Endothelial cell of umbilical vein (primary cell): Measurements from ENCODE around the gene MAP2K5. TPM values are rescaled to one million over a fixed set of nuclear protein-coding genes. Genes with fewer than 3 reads are reported as not detected.

Experiments used
- BruUV-seq: library from RNA; stranded (reverse); fragments of 400-500 nt; replicated peaks from 2 replicates; lab custom pipeline; 2021; lab: Mats Ljungman, UMichigan
- CTCF ChIA-PET: fragments of 300-600, 350-600 bp; sonication (Branson Sonifier 250); formaldehyde crosslinking; loops from one replicate; lab custom pipeline; 2021; ENCODE audit warnings: antibody characterized with exemption, inconsistent platforms; lab: Charles Lee
- POLR2A ChIA-PET: fragments of 300-600, 350-600 bp; sonication (Branson Sonifier 250); formaldehyde crosslinking; loops from one replicate; lab custom pipeline; 2021; ENCODE audit warnings: antibody characterized with exemption, inconsistent platforms; lab: Charles Lee
- DNase-seq: peaks from one replicate; pipeline ENCODE4 v3.0.0-alpha.2; 2011; ENCODE audit warnings: low read depth, low spot score
- FAIRE-seq: peaks from 2 replicates; lab custom pipeline; 2011; peaks lifted over from hg19 to GRCh38; lab: Jason Lieb, UNC
- H2AFZ ChIP-seq: 2 replicates; pipeline ENCODE4 v1.6.0; 2012; ENCODE audit warnings: low read depth, low read length, control low read depth, inconsistent platforms
- H3K27ac ChIP-seq: 2 replicates; pipeline ENCODE4 v1.5.1; 2011; ENCODE audit warnings: low read depth, mild to moderate bottlenecking, control low read depth, low read length, moderate library complexity; ENCODE audit not compliant: insufficient read depth
- H3K27me3 ChIP-seq, 2 experiments: 2 replicates each; pipeline versions ENCODE4 v1.6.0 to v1.6.1; 2011; ENCODE audit warnings: low read length in 2 of 2, mixed read lengths in 1 of 2; ENCODE audit not compliant: control insufficient read depth in 2 of 2, insufficient read depth in 2 of 2
- H3K36me3 ChIP-seq, 2 experiments: 2 replicates in 1 of 2; 3 replicates in 1 of 2; pipeline ENCODE4 v1.5.1; 2011; ENCODE audit warnings: low read length in 2 of 2, mild to moderate bottlenecking in 1 of 2, moderate library complexity in 1 of 2; ENCODE audit not compliant: control insufficient read depth in 2 of 2, insufficient read depth in 2 of 2; ENCODE audit errors: extremely low read depth in 1 of 2
- H3K4me1 ChIP-seq: 3 replicates; pipeline ENCODE4 v1.5.1; 2011; ENCODE audit warnings: mild to moderate bottlenecking, low read length; ENCODE audit not compliant: control insufficient read depth, insufficient read depth; ENCODE audit errors: extremely low read depth
- H3K4me2 ChIP-seq: 2 replicates; pipeline ENCODE4 v1.6.1; 2011; ENCODE audit warnings: low read length, control low read depth, mixed read lengths; ENCODE audit not compliant: insufficient read depth
- H3K4me3 ChIP-seq, 3 experiments: fragments of 200-600 bp in 1 of 3; sonication (generic), shearing (Covaris generic) in 1 of 3; replicated peaks in 1 of 3; 2 replicates each; pipeline ENCODE4 v1.5.1; 2011 to 2016; ENCODE audit warnings: control low read depth in 3 of 3, low read length in 3 of 3, mild to moderate bottlenecking in 2 of 3, inconsistent platforms in 1 of 3, low read depth in 1 of 3, moderate library complexity in 1 of 3; ENCODE audit not compliant: insufficient read depth in 1 of 3
- H3K79me2 ChIP-seq: 2 replicates; pipeline ENCODE4 v1.6.0; 2012; ENCODE audit warnings: low read length, inconsistent platforms; ENCODE audit not compliant: control insufficient read depth, insufficient read depth
- H3K9ac ChIP-seq: replicated peaks from 2 replicates; pipeline ENCODE3; 2011; ENCODE audit warnings: low read length, control low read depth; ENCODE audit not compliant: insufficient read depth; ENCODE audit errors: extremely low read depth
- H3K9me1 ChIP-seq: replicated peaks from 3 replicates; pipeline ENCODE4 v1.6.0; 2011; ENCODE audit warnings: mild to moderate bottlenecking, low read length; ENCODE audit not compliant: control insufficient read depth, insufficient read depth; ENCODE audit errors: extremely low read depth
- H3K9me3 ChIP-seq: replicated peaks from 2 replicates; pipeline ENCODE4 v1.5.1; 2012; ENCODE audit warnings: low read length, inconsistent platforms; ENCODE audit not compliant: control insufficient read depth, insufficient read depth
- H4K20me1 ChIP-seq: replicated peaks from 2 replicates; pipeline ENCODE3; 2011; ENCODE audit warnings: mild to moderate bottlenecking, low read length; ENCODE audit not compliant: control insufficient read depth, insufficient read depth; ENCODE audit errors: extremely low read depth
- CTCF ChIP-seq, 2 donors: IDR thresholded peaks; 1 replicate in 1 of 2; 2 replicates in 1 of 2; pipeline ENCODE4 v1.5.1; 2011; ENCODE audit warnings: low read length in 2 of 2, mild to moderate bottlenecking in 2 of 2, moderate library complexity in 2 of 2, control low read depth in 1 of 2, inconsistent platforms in 1 of 2, low read depth in 1 of 2; ENCODE audit not compliant: insufficient read depth in 1 of 2; ENCODE audit errors: extremely low read depth in 1 of 2
- EZH2 ChIP-seq: IDR thresholded peaks from 2 replicates; pipeline ENCODE4 v1.6.1; 2012; ENCODE audit warnings: borderline replicate concordance, low read depth, mild to moderate bottlenecking, moderate library complexity, low read length, inconsistent platforms; ENCODE audit not compliant: severe bottlenecking
- FOS ChIP-seq: IDR thresholded peaks from 2 replicates; pipeline ENCODE4 v1.6.1; 2011; ENCODE audit warnings: mild to moderate bottlenecking, low read length, moderate library complexity, borderline replicate concordance; ENCODE audit not compliant: insufficient read depth
- GATA2 ChIP-seq: IDR thresholded peaks from 2 replicates; pipeline ENCODE4 v1.7.0; 2011; ENCODE audit warnings: low read depth, mild to moderate bottlenecking, moderate library complexity, mixed read lengths, low read length; ENCODE audit not compliant: insufficient read length, insufficient read depth
- JUN ChIP-seq: IDR thresholded peaks from 2 replicates; pipeline ENCODE4 v1.6.1; 2011; ENCODE audit warnings: borderline replicate concordance, low read depth; ENCODE audit not compliant: insufficient read length, insufficient read depth
- MAX ChIP-seq: IDR thresholded peaks from 2 replicates; pipeline ENCODE4 v1.6.1; 2011; ENCODE audit not compliant: insufficient read depth, insufficient read length
- MYC ChIP-seq: IDR thresholded peaks from one replicate; pipeline ENCODE4 v1.6.1; 2011; ENCODE audit warnings: mild to moderate bottlenecking, low read depth, low read length
- POLR2A ChIP-seq: IDR thresholded peaks from 2 replicates; pipeline ENCODE4 v1.6.1; 2012; ENCODE audit warnings: low read depth, mild to moderate bottlenecking, control low read depth, low read length
- POLR2AphosphoS5 ChIP-seq: IDR thresholded peaks from 2 replicates; pipeline ENCODE4 v1.6.1; 2012; ENCODE audit warnings: low read depth, mild to moderate bottlenecking, control low read depth, low read length, moderate library complexity; ENCODE audit not compliant: insufficient read depth
- dilution Hi-C: fragments of 300-500 bp; cut with MboI; formaldehyde crosslinking; loops from one replicate; pipeline ENCODE4 v1.15.0; 2019; ENCODE audit warnings: low sequenced_read_pairs; ENCODE audit not compliant: extremely low pct_ligation_motif_present
- intact Hi-C: fragments of 100-400 bp; cut with micrococcal nuclease; formaldehyde crosslinking; loops from one replicate; pipeline ENCODE4 v1.10.0; 2022
- polyA plus RNA-seq, 4 experiments: library from polyadenylated mRNA; depleted of rRNA in 3 of 4; stranded (reverse) in 3 of 4; unstranded in 1 of 4; fragments of >200 nt; gene quantifications; 2 replicates each; pipeline versions ENCODE4 v1.2.1 to v1.2.3, GENCODE V29; 2011 to 2012; ENCODE audit warnings: missing spikeins in 1 of 4
- total RNA-seq: library from RNA; stranded (reverse); gene quantifications from 2 replicates; pipeline ENCODE4 v1.2.3, GENCODE V29; 2021

The MAP2K5 gene
- total and polyA plus RNA-seq, 2 donors (not counting 3 experiments of a cell fraction or from before 2014, with no cell fraction given): 4.9 to 24.7 TPM

- POLR2A ChIA-PET: no interaction called here
These were observed 227.2 kb downstream of the MAP2K5 start for GRCh38 chr15:67769497-67770357.

More at GRCh38 chr15:67769497-67770357, 227.2 kb downstream of the MAP2K5 start:
- CTCF ChIA-PET: interaction anchor here (1.0 kb wide), 1 partner anchor 15 kb away, joined by 4 read pairs; no protein-coding TSS in a partner anchor
- Histone ChIP-seq H4K20me1 (no peaks in the 10 kb centered on the region), H3K36me3 (peaks cover 0 to 2% of the 10 kb centered on the region in 2 experiments), H3K4me1 (no peaks in the 10 kb centered on the region), H3K27ac (no peak overlapping the region), H3K4me2 (no peak overlapping the region), H3K79me2 (no peaks in the 10 kb centered on the region), H3K27me3 (no peaks in the 10 kb centered on the region), H3K9ac (no peak overlapping the region), H3K9me1 (no peaks in the 10 kb centered on the region), H3K9me3 (no peaks in the 10 kb centered on the region), H3K4me3 (no peak overlapping the region), H2AFZ (no peak overlapping the region)
- DNase-seq (no peak), FAIRE-seq (no peak)
- intact Hi-C loops (no loop called here), dilution Hi-C loops (no loop called here)
- TF ChIP-seq MYC (no peak), POLR2AphosphoS5 (no peak), MAX (no peak), JUN (no peak), EZH2 (no peak), FOS (no peak), POLR2A (no peak), GATA2 (no peak), CTCF (IDR thresholded peaks at IDR 0.05; ENCODE audit: extremely low read depth in 1 of 2, insufficient read depth in 1 of 2, low read depth in 1 of 2, low read length in 2 of 2) (no peak)
- BruUV-seq: no TSS peak
